ENCODE results near the gene RGS7. TPM values are rescaled to one million over a fixed set of nuclear protein-coding genes. Genes with fewer than 3 reads are reported as not detected.

RGS7 gene
- total and polyA plus RNA-seq, 2 of the 4 experiments (the other 2 are of a cell fraction) = 0.58 to 0.72 TPM

GRCh38 chr1:241101622-241102021, 255.4 kb downstream of the RGS7 start:
- Histone ChIP-seq H3K27me3 (ENCODE audit: control insufficient read depth, insufficient read depth, low read length) (no peaks in the 10 kb centered on the region), H3K9me1 (ENCODE audit: insufficient read depth, low read length) (no peaks in the 10 kb centered on the region), H3K27ac (ENCODE audit: insufficient read depth, low read length) (no peak overlapping the region), H3K4ac (ENCODE audit: low read depth, low read length) (no peak overlapping the region), H3K14ac (replicated peaks; ENCODE audit: low read depth, low read length) (no peak overlapping the region), H3K18ac (ENCODE audit: low read depth, low read length) (no peak overlapping the region), H2AFZ (replicated peaks; ENCODE audit: low read length, poor library complexity) (no peak overlapping the region), H3K9me3 (ENCODE audit: control insufficient read depth, insufficient read depth, low read length) (peaks cover 8% of the 10 kb centered on the region), H3K56ac (ENCODE audit: extremely low read depth, insufficient read depth, low read length) (no peak overlapping the region), H2BK15ac (ENCODE audit: low read depth, low read length) (no peak overlapping the region), H3K23ac (ENCODE audit: low read depth, low read length) (no peak overlapping the region), H3K4me3 (ENCODE audit: insufficient read depth, low read depth, low read length) (no peak overlapping the region), H2AK5ac (ENCODE audit: low read depth, low read length) (no peak overlapping the region), H4K91ac (ENCODE audit: insufficient read depth, low read depth, low read length) (no peak overlapping the region), H3K4me1 (ENCODE audit: control insufficient read depth, insufficient read depth, low read length) (no peaks in the 10 kb centered on the region), H2AK9ac (replicated peaks; ENCODE audit: low read depth, low read length, poor library complexity) (no peak overlapping the region), H2BK120ac (ENCODE audit: low read depth, low read length) (no peak overlapping the region), H2BK5ac (ENCODE audit: low read depth, low read length, poor library complexity, severe bottlenecking) (no peak overlapping the region), H4K20me1 (ENCODE audit: insufficient read depth, low read length) (no peaks in the 10 kb centered on the region), H3K9ac (ENCODE audit: low read depth, low read length) (no peak overlapping the region), H3K36me3 (ENCODE audit: control insufficient read depth, insufficient read depth, low read length) (no peaks in the 10 kb centered on the region), H3K4me2 (ENCODE audit: low read depth, low read length) (no peak overlapping the region), H4K8ac (ENCODE audit: low read depth in 2 of 2, low read length in 2 of 2) (no peak overlapping the region), H2BK20ac (ENCODE audit: low read depth, low read length) (no peak overlapping the region), H3K79me1 (ENCODE audit: low read depth in 1 of 2, low read length in 2 of 2) (no peaks in the 10 kb centered on the region), H4K5ac (ENCODE audit: low read depth, low read length) (no peak overlapping the region)
- dilution Hi-C loops (cut with HindIII; ENCODE audit: low sequenced_read_pairs, unreplicated experiment) (no loop called here), in situ Hi-C loops (cut with MboI; ENCODE audit: low sequenced_read_pairs) (no loop called here), intact Hi-C loops (cut with micrococcal nuclease) (no loop called here)
- ChIA-PET POLR2A (ENCODE audit: unreplicated experiment) (no interaction called here), CTCF (no interaction called here)
- ATAC-seq (ENCODE audit: low read depth) (no peak), DNase-seq (no peak)
- WGBS, 2 experiments (ENCODE audit: extremely low coverage in 2 of 2, insufficient read length in 1 of 2) = no CpG with 5 or more reads among the region's 3 CpGs
- BruUV-seq (replicated peaks) = no TSS peak
- no peak for TF ChIP-seq RFX5 (IDR thresholded peaks at IDR 0.05; ENCODE audit: low read depth, low read length)
- TF ChIP-seq POLR2A (IDR thresholded peaks at IDR 0.05; ENCODE audit: low read depth, low read length) = no peak

Data from IMR-90 (cell line).